Activated CD4-positive, alpha-beta memory T cell treated with anti-CD3 and anti-CD28 coated beads for 36 hours (primary cell): Measurements from ENCODE around the gene TMEM200B. TPM values are rescaled to one million over a fixed set of nuclear protein-coding genes. Genes with fewer than 3 reads are reported as not detected.

Experiments used
- CTCF ChIA-PET: fragments of 350-600 bp; sonication (Branson Sonifier 250); formaldehyde crosslinking; loops from one replicate; lab custom pipeline; 2021; ENCODE audit warnings: antibody characterized with exemption, inconsistent platforms; lab: Charles Lee
- POLR2A ChIA-PET: fragments of 350-600 bp; sonication (Branson Sonifier 250); formaldehyde crosslinking; loops from one replicate; lab custom pipeline; 2021; ENCODE audit warnings: antibody characterized with exemption; lab: Charles Lee
- DNase-seq: peaks from one replicate; pipeline ENCODE4 v3.0.0-alpha.2; 2020
- H3K27ac Mint-ChIP-seq: one replicate; pipeline ENCODE4 v1.8.0; 2021; ENCODE audit warnings: mixed read lengths
- H3K27me3 Mint-ChIP-seq: one replicate; pipeline ENCODE4 v1.8.0; 2021; ENCODE audit warnings: mixed read lengths
- H3K36me3 Mint-ChIP-seq: one replicate; pipeline ENCODE4 v1.8.0; 2021; ENCODE audit warnings: mixed read lengths
- H3K4me1 Mint-ChIP-seq: one replicate; pipeline ENCODE4 v1.8.0; 2021; ENCODE audit warnings: low read depth, mixed read lengths
- H3K4me3 Mint-ChIP-seq: one replicate; pipeline ENCODE4 v1.8.0; 2021; ENCODE audit warnings: mild to moderate bottlenecking, mixed read lengths
- H3K9me3 Mint-ChIP-seq: one replicate; pipeline ENCODE4 v1.8.0; 2021; ENCODE audit warnings: mixed read lengths
- intact Hi-C: fragments of 100-400 bp; cut with micrococcal nuclease; formaldehyde crosslinking; loops from one replicate; pipeline ENCODE4 v1.15.1; 2023
- total RNA-seq, 2 experiments: library from RNA; stranded (reverse); gene quantifications; one replicate each; pipeline ENCODE4 v1.2.3, GENCODE V29; 2021

TMEM200B gene
- 1 to 10 TPM; 1.5 to 2.1 TPM for total RNA-seq

DNA sequence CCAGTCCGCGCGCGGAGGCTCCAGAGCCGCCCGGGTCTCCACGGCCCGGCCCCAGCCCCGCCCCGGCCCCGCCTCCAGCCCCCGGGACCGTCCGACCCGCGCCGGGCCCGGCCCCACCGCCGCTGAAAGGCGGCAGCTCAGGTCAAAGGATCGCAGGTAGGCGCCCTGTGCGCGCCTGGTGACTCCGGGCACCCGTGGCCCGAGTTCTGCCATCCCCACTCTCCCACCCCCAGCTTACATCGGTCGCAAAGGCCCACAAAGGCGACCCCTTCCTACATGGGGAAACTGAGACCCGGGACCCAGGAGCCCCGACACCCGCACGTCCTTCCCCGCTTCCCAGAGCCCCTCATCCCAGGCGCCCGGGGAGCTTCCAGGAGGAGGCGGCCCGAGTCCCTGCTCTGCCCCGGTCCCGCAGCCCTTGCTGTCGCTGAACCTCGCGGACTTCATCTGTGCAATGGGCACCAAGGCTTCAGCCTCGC, at the start of gene TMEM200B:
Gene TMEM200B (minus strand): TSS at position 17 of the 479 bp plus-strand sequence. CDS start 2,075 bp downstream, outside the sequence.
- Mint-ChIP-seq H3K27ac (no peak within 1 kb of the TSS), H3K36me3 (no peaks in the 10 kb centered on the region), H3K4me3 (peak within 1 kb of the TSS; percentile 70), H3K9me3 (no peaks in the 10 kb centered on the region), H3K27me3 (peaks cover 18% of the 10 kb centered on the region), H3K4me1 (no peaks in the 10 kb centered on the region)
- intact Hi-C loops, result loop anchor here (5.0 kb wide), 2 partner anchors 58 to 78 kb away; partner anchors contain the start of gene SRSF4
- peak; percentile 16 for DNase-seq
- CTCF ChIA-PET, result interaction anchor here (1.2 to 4.5 kb wide), 5 partner anchors 11 to 242 kb away, joined by 3 to 28 read pairs (median 4); partner anchors contain the start of gene SRSF4
- POLR2A ChIA-PET, result interaction anchor here (1.0 to 1.8 kb wide), 3 partner anchors 33 to 900 kb away, joined by 3 to 7 read pairs (median 4); partner anchors contain the start of gene SRSF4

DNA sequence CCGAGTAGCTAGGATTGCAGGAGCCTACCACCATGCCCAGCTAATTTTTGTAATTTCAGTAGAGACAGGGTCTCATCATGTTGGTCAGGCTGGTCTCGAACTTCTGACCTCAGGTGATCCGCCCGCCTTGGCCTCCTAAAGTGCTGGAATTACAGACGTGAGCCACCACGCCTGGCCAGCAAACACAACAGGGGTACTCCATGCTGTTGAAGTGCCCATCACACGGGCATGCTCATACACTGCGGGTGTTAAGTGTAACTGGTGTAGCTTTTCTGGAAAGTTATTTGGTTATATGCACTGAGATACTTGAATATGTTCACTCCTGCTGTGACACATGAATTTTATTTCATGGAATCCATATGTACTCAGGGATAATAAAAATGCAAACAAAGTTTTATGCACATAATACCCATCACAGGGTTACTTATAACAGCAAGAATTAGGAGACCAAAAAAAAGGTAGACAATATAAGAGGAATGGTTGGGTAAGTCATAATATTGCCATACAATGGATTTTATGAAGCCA, 48.8 kb upstream of the TMEM200B start:
- POLR2A ChIA-PET, result interaction anchor here (0.6 to 2.6 kb wide), 2 partner anchors 9 to 421 kb away, joined by 6 to 16 read pairs; partner anchors contain the start of gene SRSF4
- no peak overlapping the region for H3K4me3 Mint-ChIP-seq

DNA sequence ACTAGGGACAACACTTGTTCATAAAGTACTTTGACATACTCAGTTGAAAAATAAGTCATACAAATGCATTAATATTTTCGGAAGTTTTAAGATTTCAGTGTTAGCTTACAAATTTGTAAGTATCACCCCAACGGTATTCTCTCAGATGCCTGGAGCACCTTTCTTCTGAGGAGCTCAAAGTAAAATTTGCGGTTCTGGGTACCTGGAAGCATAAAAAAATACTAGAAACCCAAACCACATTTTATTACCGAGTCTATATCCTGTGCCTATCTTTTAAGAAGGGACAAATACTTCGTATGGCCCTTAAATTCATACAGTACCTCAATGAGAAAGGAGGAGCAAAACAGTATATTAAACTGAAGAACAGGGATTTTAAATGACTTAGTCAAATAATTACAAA, 47.8 kb upstream of the TMEM200B start:
- Mint-ChIP-seq H3K4me1 (peaks cover 59% of the 10 kb centered on the region), H3K27ac (no peak overlapping the region), H3K4me3 (no peak overlapping the region), H3K36me3 (peaks cover 33% of the 10 kb centered on the region), H3K27me3 (no peaks in the 10 kb centered on the region), H3K9me3 (no peaks in the 10 kb centered on the region)
- no peak for DNase-seq
- ChIA-PET POLR2A (interaction anchor here (2.6 kb wide), 2 partner anchors 8 to 10 kb away, joined by 11 to 16 read pairs; partner anchors contain the start of gene SRSF4), CTCF (interaction anchor here (0.7 to 1.7 kb wide), 3 partner anchors 8 to 31 kb away, joined by 3 to 6 read pairs (median 4); no protein-coding TSS in a partner anchor)
- intact Hi-C loops, result no loop called here

More for the DNA sequence above, 48.8 kb upstream of the TMEM200B start:
- CTCF ChIA-PET, result interaction anchor here (1.0 kb wide), 1 partner anchor 9 kb away, joined by 3 read pairs; the partner anchor contains the start of gene SRSF4
- Mint-ChIP-seq H3K4me1 (peaks cover 59% of the 10 kb centered on the region), H3K27ac (no peak overlapping the region), H3K9me3 (no peaks in the 10 kb centered on the region), H3K27me3 (no peaks in the 10 kb centered on the region), H3K36me3 (peaks cover 32% of the 10 kb centered on the region)
- intact Hi-C loops, result no loop called here
- DNase-seq, result no peak

DNA sequence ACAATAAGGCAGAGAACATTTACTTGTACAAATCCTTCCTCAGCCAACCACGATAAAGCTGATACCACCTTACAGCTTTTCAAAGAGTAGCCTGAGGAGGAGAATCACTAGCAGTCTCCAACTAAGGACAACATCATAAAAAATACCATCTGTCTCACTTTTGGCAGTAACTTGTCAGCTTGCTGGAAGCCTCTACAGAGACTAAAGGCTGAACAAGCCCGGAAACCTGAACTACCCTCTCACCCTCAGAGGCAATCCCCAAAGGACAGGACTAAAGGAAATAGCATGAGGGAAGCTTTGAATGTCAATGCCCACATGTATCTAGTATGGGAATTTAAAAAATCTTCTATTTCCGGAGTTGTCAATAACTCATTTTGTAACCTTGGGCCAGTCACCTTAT, 47.4 kb upstream of the TMEM200B start:
- Mint-ChIP-seq H3K9me3 (no peaks in the 10 kb centered on the region), H3K27ac (peak overlapping the region; percentile 25), H3K27me3 (no peaks in the 10 kb centered on the region), H3K36me3 (peaks cover 36% of the 10 kb centered on the region), H3K4me1 (peaks cover 60% of the 10 kb centered on the region), H3K4me3 (no peak overlapping the region)
- intact Hi-C loops, result no loop called here
- DNase-seq, result no peak
- CTCF ChIA-PET, result interaction anchor here (0.7 to 1.7 kb wide), 3 partner anchors 9 to 31 kb away, joined by 3 to 6 read pairs (median 4); no protein-coding TSS in a partner anchor
- POLR2A ChIA-PET, result interaction anchor here (2.6 kb wide), 2 partner anchors 8 to 10 kb away, joined by 11 to 16 read pairs; partner anchors contain the start of gene SRSF4

DNA sequence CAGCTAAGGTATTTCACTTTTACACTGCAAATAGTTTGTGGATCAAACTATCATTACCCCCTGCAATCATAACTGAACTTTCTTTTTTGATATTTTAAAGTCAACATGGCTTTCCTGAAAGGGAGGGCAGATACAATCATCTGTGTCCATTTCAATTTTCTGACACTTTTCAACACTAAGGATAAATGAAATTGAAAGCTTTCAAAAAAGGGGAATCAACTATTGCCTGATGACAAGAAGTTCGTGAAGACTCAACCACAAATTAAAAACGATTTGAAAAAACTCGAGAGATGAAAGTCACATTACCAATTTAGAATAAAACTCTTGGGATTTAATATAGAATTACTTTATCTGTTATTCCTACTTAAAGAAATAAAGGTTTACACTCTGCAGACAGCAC, 46.3 kb upstream of the TMEM200B start:
- Mint-ChIP-seq H3K27me3 (no peaks in the 10 kb centered on the region), H3K27ac (peak overlapping the region; percentile 28), H3K4me3 (no peak overlapping the region), H3K9me3 (no peaks in the 10 kb centered on the region), H3K36me3 (peaks cover 44% of the 10 kb centered on the region), H3K4me1 (peaks cover 63% of the 10 kb centered on the region)
- POLR2A ChIA-PET, result interaction anchor here (2.6 kb wide), 2 partner anchors 10 to 12 kb away, joined by 11 to 16 read pairs; partner anchors contain the start of gene SRSF4
- CTCF ChIA-PET, result interaction anchor here (1.7 to 2.0 kb wide), 2 partner anchors 12 to 32 kb away, joined by 6 read pairs; partner anchors contain the start of gene SRSF4
- intact Hi-C loops, result no loop called here
- DNase-seq, result no peak

DNA sequence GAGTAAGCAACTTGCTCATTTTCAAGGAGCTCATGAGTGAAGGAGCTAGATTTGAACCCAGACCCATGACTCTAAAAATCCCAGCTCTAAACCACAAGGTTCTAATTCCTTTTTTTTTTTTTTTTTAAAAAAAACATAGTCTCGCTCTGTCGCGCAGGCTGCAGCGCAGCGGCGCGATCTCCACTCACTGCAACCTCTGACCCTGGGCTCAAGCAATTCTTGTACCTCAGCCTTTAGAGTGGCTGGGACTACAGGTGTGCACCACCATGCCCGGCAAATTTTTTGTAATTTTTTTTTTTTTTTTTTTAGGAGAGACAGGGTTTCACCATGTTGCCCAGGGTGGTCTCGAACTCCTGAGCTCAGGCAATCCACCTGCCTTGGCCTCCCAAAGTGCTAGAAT, 44.2 kb upstream of the TMEM200B start:
- no peaks in the 10 kb centered on the region for H3K27me3 Mint-ChIP-seq
- POLR2A ChIA-PET, result interaction anchor here (0.6 kb wide), 1 partner anchor 11 kb away, joined by 3 read pairs; no protein-coding TSS in a partner anchor
- peaks cover 52% of the 10 kb centered on the region for H3K36me3 Mint-ChIP-seq
- intact Hi-C loops, result no loop called here
- H3K4me1 Mint-ChIP-seq, result peaks cover 73% of the 10 kb centered on the region
- DNase-seq, result no peak
- no peak overlapping the region for H3K4me3 Mint-ChIP-seq
- no peak overlapping the region for H3K27ac Mint-ChIP-seq
- CTCF ChIA-PET, result interaction anchor here (1.4 kb wide), 1 partner anchor 14 kb away, joined by 6 read pairs; the partner anchor contains the start of gene SRSF4
- no peaks in the 10 kb centered on the region for H3K9me3 Mint-ChIP-seq

DNA sequence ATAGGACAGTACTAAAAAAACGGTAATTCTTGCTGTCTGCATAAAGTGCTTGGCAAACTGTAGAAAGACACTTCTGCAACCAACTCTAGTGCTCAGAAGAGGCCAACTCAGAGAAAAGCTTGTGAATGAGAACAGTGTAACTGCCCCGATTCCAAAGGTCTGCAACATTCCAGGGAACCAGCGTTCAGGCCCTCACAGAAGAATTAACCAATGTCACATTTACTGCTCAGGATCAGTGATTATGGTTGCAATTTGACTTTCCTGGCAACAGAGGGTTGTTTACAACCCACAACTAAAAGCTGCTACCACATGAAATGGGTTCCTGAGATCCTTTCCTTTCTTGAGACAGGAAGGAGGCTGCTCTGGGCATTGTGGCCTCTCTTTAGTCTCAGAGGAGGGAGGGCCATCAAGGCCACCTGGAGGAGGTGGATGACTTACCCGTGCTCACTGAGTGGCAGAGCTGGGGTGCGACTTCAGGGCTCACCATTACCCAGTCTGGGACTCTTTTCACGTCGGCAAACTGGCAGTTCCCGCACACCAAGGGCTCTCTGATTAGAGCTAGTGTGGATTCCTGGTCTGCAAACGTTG, 42.7 kb upstream of the TMEM200B start:
- Mint-ChIP-seq H3K27ac (peak overlapping the region; percentile 18), H3K4me1 (peaks cover 65% of the 10 kb centered on the region), H3K9me3 (no peaks in the 10 kb centered on the region), H3K27me3 (no peaks in the 10 kb centered on the region), H3K36me3 (peaks cover 48% of the 10 kb centered on the region), H3K4me3 (no peak overlapping the region)
- ChIA-PET CTCF (interaction anchor here (0.8 to 0.9 kb wide), 2 partner anchors 36 to 296 kb away, joined by 3 read pairs; no protein-coding TSS in a partner anchor), POLR2A (interaction anchor here (0.6 kb wide), 1 partner anchor 355 kb away, joined by 3 read pairs; no protein-coding TSS in a partner anchor)
- DNase-seq, result no peak
- intact Hi-C loops, result no loop called here

DNA sequence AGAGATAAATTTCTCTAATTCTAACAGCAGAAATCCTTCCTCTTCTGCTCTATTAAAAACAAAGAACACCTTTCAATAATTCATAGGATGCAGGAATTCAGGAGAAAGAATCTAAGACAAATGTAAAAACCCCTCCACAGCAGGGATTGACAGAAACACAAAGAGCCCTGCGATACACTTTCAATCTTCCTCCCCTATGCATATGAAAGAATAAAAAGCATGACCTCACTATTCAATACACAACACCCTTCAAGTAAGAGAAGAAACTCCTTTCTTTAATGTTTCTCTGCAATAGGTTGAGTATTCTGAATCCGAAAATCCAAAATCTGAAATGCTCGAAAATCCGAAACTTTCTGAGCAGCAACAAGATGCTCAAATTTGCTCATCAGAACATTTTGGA, 40.9 kb upstream of the TMEM200B start:
- Mint-ChIP-seq H3K4me1 (peaks cover 49% of the 10 kb centered on the region), H3K9me3 (no peaks in the 10 kb centered on the region), H3K27ac (no peak overlapping the region), H3K36me3 (peaks cover 46% of the 10 kb centered on the region), H3K27me3 (no peaks in the 10 kb centered on the region), H3K4me3 (no peak overlapping the region)
- ChIA-PET POLR2A (no interaction called here), CTCF (no interaction called here)
- no peak for DNase-seq
- intact Hi-C loops, result no loop called here

DNA sequence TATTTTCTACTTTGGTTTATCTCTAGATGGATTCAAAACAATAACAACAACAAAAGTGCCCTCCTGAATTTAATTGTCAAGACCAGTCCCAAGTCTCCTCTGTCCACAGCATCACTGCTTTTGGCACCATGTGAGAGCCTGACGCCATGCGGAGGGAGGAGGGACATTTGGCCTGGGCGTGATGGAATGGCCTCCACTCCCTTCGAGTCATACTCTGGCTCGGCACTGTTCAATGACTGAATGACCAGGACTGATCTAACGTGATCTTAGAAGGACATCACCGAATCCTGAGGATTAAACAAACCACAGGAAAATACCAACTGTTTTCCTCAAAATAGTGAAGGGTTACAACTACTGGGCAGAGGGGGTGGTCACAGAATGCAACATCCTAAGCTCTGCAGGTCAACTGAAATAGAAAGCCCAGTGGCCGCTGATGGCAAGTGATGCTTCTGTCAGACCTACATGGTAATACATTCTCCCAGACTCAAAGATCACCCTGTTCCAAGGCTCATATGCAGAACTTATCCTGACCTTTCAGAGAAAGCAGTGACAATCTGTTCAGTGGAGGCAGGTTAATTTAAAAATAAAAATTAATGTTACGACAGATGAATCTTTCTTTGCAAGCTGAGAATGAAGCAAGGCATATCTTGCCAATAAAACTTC, 38.9 kb upstream of the TMEM200B start:
- POLR2A ChIA-PET, result no interaction called here
- H3K36me3 Mint-ChIP-seq, result peaks cover 50% of the 10 kb centered on the region
- CTCF ChIA-PET, result no interaction called here

DNA sequence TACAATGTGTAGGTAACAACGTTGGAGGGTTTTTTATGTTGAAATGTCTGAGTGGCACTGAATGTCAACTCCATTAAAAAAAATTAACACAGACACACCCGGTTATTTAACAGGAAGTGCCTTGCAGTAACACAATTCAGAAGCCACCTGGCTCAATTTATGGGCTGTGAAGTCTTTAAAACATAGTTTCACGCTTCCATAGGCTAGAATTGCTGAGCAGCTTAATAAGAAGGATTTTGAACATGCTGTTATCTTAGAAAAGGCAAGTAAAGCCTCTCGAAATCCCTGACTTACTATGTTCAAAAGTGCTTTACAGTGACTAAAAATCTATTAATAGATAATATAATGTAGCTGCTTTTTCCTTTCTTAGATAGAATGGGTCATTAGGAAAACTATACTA, 38.3 kb upstream of the TMEM200B start:
- Mint-ChIP-seq H3K4me3 (no peak overlapping the region), H3K36me3 (peaks cover 51% of the 10 kb centered on the region), H3K9me3 (no peaks in the 10 kb centered on the region), H3K27me3 (no peaks in the 10 kb centered on the region), H3K27ac (no peak overlapping the region), H3K4me1 (peaks cover 35% of the 10 kb centered on the region)
- intact Hi-C loops, result no loop called here
- POLR2A ChIA-PET, result no interaction called here
- CTCF ChIA-PET, result no interaction called here
- DNase-seq, result no peak

More for the DNA sequence above, 38.9 kb upstream of the TMEM200B start:
- intact Hi-C loops, result no loop called here
- no peak overlapping the region for H3K4me3 Mint-ChIP-seq
- DNase-seq, result no peak
- H3K9me3 Mint-ChIP-seq, result no peaks in the 10 kb centered on the region
- peaks cover 38% of the 10 kb centered on the region for H3K4me1 Mint-ChIP-seq
- H3K27ac Mint-ChIP-seq, result no peak overlapping the region
- H3K27me3 Mint-ChIP-seq, result no peaks in the 10 kb centered on the region

DNA sequence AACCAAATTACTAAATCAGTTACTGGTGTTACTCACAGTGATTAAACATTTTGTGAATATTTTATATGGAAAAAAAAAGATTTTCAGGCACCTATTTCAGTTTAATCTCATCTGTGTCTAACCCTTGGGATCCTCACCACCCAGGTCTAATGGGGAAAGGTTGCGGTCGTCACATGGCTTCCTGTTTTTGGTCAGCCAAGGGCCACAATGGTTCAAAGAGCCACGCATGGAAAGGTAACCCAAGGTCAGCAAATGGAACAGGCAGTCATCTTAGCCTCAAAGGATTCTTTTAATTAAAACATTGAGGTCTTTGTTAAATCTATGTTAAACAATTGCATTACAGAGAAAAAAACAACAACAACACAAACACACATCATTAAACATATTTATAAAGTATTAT, 36.1 kb upstream of the TMEM200B start:
- POLR2A ChIA-PET, result no interaction called here
- no peaks in the 10 kb centered on the region for H3K9me3 Mint-ChIP-seq
- no peak overlapping the region for H3K4me3 Mint-ChIP-seq
- intact Hi-C loops, result no loop called here
- CTCF ChIA-PET, result interaction anchor here (0.6 kb wide), 1 partner anchor 1598 kb away, joined by 4 read pairs; the partner anchor contains the start of gene LAPTM5
- H3K4me1 Mint-ChIP-seq, result peaks cover 18% of the 10 kb centered on the region
- peaks cover 47% of the 10 kb centered on the region for H3K36me3 Mint-ChIP-seq
- no peaks in the 10 kb centered on the region for H3K27me3 Mint-ChIP-seq
- DNase-seq, result no peak
- H3K27ac Mint-ChIP-seq, result no peak overlapping the region
